WTC11 (cell line): Measurements from ENCODE around the gene TRDMT1. TPM values are rescaled to one million over a fixed set of nuclear protein-coding genes. Genes with fewer than 3 reads are reported as not detected.

Source experiments
- ATAC-seq: fragments of 200-7000 bp; cut with Tn5 transposase; 2 replicates; pipeline ENCODE4 v1.10.0; 2021; ENCODE audit warnings: mild to moderate bottlenecking, moderate library complexity
- CTCF ChIA-PET: fragments of 300-600 bp; sonication (Branson Sonifier 250); formaldehyde crosslinking; loops from one replicate; lab custom pipeline; 2021; ENCODE audit warnings: antibody characterized with exemption; lab: Charles Lee
- POLR2A ChIA-PET: fragments of 350-600 bp; sonication (Branson Sonifier 250); formaldehyde crosslinking; loops from one replicate; lab custom pipeline; 2021; ENCODE audit warnings: antibody characterized with exemption; lab: Charles Lee
- DNase-seq: peaks from one replicate; pipeline ENCODE4 v3.0.0; 2021; ENCODE audit warnings: low spot score
- H3K27ac Mint-ChIP-seq: 2 replicates; pipeline ENCODE4 v1.8.0; 2021; ENCODE audit warnings: mixed read lengths
- H3K27me3 Mint-ChIP-seq: 2 replicates; pipeline ENCODE4 v1.8.0; 2021; ENCODE audit warnings: low read depth, mild to moderate bottlenecking, moderate library complexity, mixed read lengths
- H3K36me3 Mint-ChIP-seq: 2 replicates; pipeline ENCODE4 v1.8.0; 2021; ENCODE audit warnings: mixed read lengths
- H3K4me1 Mint-ChIP-seq: 2 replicates; pipeline ENCODE4 v1.8.0; 2022; ENCODE audit warnings: mixed read lengths
- H3K4me3 Mint-ChIP-seq: 2 replicates; pipeline ENCODE4 v1.8.0; 2021; ENCODE audit warnings: mild to moderate bottlenecking, moderate library complexity, mixed read lengths
- H3K9me3 Mint-ChIP-seq: 2 replicates; pipeline ENCODE4 v1.8.0; 2021; ENCODE audit warnings: mixed read lengths
- ATF1 ChIP-seq: sonication (generic); formaldehyde crosslinking; IDR thresholded peaks from 2 replicates; pipeline ENCODE4 v1.8.1; 2023; ENCODE audit warnings: mild to moderate bottlenecking, moderate library complexity, missing genetic modification reagents
- CREB1 ChIP-seq: sonication (generic); formaldehyde crosslinking; IDR thresholded peaks from 2 replicates; pipeline ENCODE4 v1.8.0; 2023; ENCODE audit warnings: mild to moderate bottlenecking, missing genetic modification reagents
- CREM ChIP-seq: sonication (generic); formaldehyde crosslinking; IDR thresholded peaks from 2 replicates; pipeline ENCODE4 v1.8.1; 2022; ENCODE audit warnings: mild to moderate bottlenecking, missing genetic modification reagents, moderate library complexity
- KAT7 ChIP-seq: sonication (generic); formaldehyde crosslinking; IDR thresholded peaks from 2 replicates; pipeline ENCODE4 v1.8.1; 2023; ENCODE audit warnings: missing genetic modification reagents, mild to moderate bottlenecking, borderline replicate concordance
- MYBL2 ChIP-seq: sonication (generic); formaldehyde crosslinking; IDR thresholded peaks from 2 replicates; pipeline ENCODE4 v1.8.1; 2023; ENCODE audit warnings: mild to moderate bottlenecking, moderate library complexity, missing genetic modification reagents
- RELA ChIP-seq: sonication (generic); formaldehyde crosslinking; IDR thresholded peaks from 2 replicates; pipeline ENCODE4 v1.8.1; 2022; ENCODE audit warnings: missing genetic modification reagents, mild to moderate bottlenecking, borderline replicate concordance
- SP1 ChIP-seq: sonication (generic); formaldehyde crosslinking; conservative IDR thresholded peaks from 2 replicates; pipeline ENCODE4 v1.8.1; 2022; ENCODE audit warnings: missing genetic modification reagents
- TEAD4 ChIP-seq: sonication (generic); formaldehyde crosslinking; IDR thresholded peaks from 2 replicates; pipeline ENCODE4 v1.8.0; 2022; ENCODE audit warnings: mild to moderate bottlenecking, missing genetic modification reagents
- ZBTB21 ChIP-seq: sonication (generic); formaldehyde crosslinking; IDR thresholded peaks from 2 replicates; pipeline ENCODE4 v1.8.1; 2023; ENCODE audit warnings: mild to moderate bottlenecking, missing genetic modification reagents, borderline replicate concordance
- total RNA-seq: library from RNA; stranded (reverse); gene quantifications from 3 replicates; pipeline ENCODE4 v1.2.3, GENCODE V29; 2021
- TF ChIP-seq, protein P1 (sequence below): sonication (generic); formaldehyde crosslinking; IDR thresholded peaks from 2 replicates; pipeline ENCODE4 v1.8.1; 2022; ENCODE audit warnings: missing genetic modification reagents, borderline replicate concordance
- TF ChIP-seq, protein P2 (sequence below): sonication (generic); formaldehyde crosslinking; IDR thresholded peaks from 2 replicates; pipeline ENCODE4 v1.8.1; 2022; ENCODE audit warnings: mild to moderate bottlenecking, moderate library complexity, missing genetic modification reagents
- TF ChIP-seq, protein P3 (sequence below): sonication (generic); formaldehyde crosslinking; IDR thresholded peaks from 2 replicates; pipeline ENCODE4 v1.8.1; 2023; ENCODE audit warnings: mild to moderate bottlenecking, missing genetic modification reagents, moderate library complexity
- TF ChIP-seq, protein P4 (sequence below): fragments of 250-450 bp; sonication (Bioruptor Pico); conservative IDR thresholded peaks from 2 replicates; pipeline ENCODE4 v1.9.0; 2021; ENCODE audit warnings: mild to moderate bottlenecking
- TF ChIP-seq, protein P5 (sequence below): sonication (generic); formaldehyde crosslinking; IDR thresholded peaks from 2 replicates; pipeline ENCODE4 v1.8.1; 2023; ENCODE audit warnings: mild to moderate bottlenecking, moderate library complexity, missing genetic modification reagents
- TF ChIP-seq, protein P6 (sequence below): sonication (generic); formaldehyde crosslinking; IDR thresholded peaks from 2 replicates; pipeline ENCODE4 v1.8.1; 2023; ENCODE audit warnings: mild to moderate bottlenecking, missing genetic modification reagents
- TF ChIP-seq, protein P7 (sequence below): sonication (generic); formaldehyde crosslinking; IDR thresholded peaks from 2 replicates; pipeline ENCODE4 v1.8.0; 2023; ENCODE audit warnings: missing genetic modification reagents

Gene TRDMT1
- total RNA-seq, 1 experiment from 2014 or later = 11.7 TPM

DNA sequence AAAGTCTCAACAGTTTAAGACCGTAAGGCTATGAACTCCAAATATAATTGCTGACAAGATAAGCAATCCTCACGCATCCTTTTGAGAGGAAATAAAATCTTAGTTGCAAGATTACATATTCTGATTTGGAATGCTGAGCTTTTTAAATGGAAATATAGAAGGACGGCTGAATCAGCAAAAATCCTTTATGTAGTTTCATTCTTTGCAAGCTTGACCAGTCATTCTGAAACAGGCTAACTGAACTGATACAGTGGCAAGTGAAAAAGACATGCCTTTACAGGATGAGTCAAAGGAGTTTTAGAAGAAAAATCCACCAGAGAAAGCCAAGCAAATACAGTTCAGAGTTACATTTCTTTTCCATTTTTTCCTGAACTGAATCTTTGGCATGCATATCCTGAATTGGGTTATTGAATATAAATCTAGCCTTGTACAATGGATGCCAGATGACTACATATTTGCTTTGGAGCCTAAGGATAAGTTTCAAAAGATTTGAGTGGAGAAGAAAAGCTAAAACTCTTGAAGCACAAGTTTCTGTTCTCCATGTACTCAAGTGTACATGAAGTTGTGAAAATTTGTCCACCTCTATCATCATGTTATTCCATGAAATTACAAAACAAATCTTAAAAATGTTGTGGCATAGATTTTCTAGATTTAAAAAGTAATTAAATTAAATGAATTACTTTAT, 30.9 kb upstream of the TRDMT1 start:
- H3K4me1 Mint-ChIP-seq = peaks cover 15% of the 10 kb centered on the region
- H3K9me3 Mint-ChIP-seq = no peaks in the 10 kb centered on the region
- H3K36me3 Mint-ChIP-seq = peaks cover 29% of the 10 kb centered on the region
- ATAC-seq = no peak
- H3K27me3 Mint-ChIP-seq = peaks cover 32% of the 10 kb centered on the region
- POLR2A ChIA-PET = no interaction called here
- no peak overlapping the region for H3K27ac Mint-ChIP-seq
- H3K4me3 Mint-ChIP-seq = no peak overlapping the region
- DNase-seq = no peak
- CTCF ChIA-PET = interaction anchor here (0.9 kb wide), 1 partner anchor 170 kb away, joined by 3 read pairs; no protein-coding TSS in a partner anchor
- TF ChIP-seq, protein P1, sequence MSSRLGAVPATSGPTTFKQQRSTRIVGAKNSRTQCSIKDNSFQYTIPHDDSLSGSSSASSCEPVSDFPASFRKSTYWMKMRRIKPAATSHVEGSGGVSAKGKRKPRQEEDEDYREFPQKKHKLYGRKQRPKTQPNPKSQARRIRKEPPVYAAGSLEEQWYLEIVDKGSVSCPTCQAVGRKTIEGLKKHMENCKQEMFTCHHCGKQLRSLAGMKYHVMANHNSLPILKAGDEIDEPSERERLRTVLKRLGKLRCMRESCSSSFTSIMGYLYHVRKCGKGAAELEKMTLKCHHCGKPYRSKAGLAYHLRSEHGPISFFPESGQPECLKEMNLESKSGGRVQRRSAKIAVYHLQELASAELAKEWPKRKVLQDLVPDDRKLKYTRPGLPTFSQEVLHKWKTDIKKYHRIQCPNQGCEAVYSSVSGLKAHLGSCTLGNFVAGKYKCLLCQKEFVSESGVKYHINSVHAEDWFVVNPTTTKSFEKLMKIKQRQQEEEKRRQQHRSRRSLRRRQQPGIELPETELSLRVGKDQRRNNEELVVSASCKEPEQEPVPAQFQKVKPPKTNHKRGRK (CRISPR knock-in tag) = no peak
- TF ChIP-seq KAT7 (CRISPR knock-in tag) = no peak

DNA sequence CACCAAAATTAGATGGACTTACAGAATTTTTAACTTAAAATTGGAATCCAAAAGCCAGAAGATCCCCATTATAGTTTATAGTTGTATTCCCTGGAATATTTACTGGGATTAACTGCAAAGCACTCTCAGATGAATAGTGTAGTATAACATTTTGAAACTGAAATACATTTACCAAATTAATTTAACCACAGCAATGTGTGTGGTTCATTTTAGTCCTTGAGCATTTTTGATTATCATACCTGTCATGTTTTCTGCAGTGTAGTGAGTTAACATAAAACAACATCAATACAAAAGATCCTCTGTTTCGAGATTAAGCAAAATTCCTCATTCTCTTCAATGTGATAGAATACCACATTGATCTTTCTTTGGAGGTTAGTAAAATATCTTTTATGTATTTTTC, 30.3 kb upstream of the TRDMT1 start:
- Mint-ChIP-seq H3K9me3 (no peaks in the 10 kb centered on the region), H3K36me3 (peaks cover 29% of the 10 kb centered on the region), H3K27me3 (peaks cover 38% of the 10 kb centered on the region), H3K4me1 (peaks cover 21% of the 10 kb centered on the region), H3K4me3 (no peak overlapping the region), H3K27ac (no peak overlapping the region)
- DNase-seq (no peak), ATAC-seq (no peak)
- TF ChIP-seq CREB1 (CRISPR knock-in tag) (no peak), ATF1 (CRISPR knock-in tag) (no peak), RELA (no peak), TEAD4 (no peak), MYBL2 (CRISPR knock-in tag) (no peak), CREM (no peak)
- TF ChIP-seq, protein P2, sequence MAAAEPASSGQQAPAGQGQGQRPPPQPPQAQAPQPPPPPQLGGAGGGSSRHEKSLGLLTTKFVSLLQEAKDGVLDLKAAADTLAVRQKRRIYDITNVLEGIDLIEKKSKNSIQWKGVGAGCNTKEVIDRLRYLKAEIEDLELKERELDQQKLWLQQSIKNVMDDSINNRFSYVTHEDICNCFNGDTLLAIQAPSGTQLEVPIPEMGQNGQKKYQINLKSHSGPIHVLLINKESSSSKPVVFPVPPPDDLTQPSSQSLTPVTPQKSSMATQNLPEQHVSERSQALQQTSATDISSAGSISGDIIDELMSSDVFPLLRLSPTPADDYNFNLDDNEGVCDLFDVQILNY (CRISPR knock-in tag) = no peak
- TF ChIP-seq, protein P3, sequence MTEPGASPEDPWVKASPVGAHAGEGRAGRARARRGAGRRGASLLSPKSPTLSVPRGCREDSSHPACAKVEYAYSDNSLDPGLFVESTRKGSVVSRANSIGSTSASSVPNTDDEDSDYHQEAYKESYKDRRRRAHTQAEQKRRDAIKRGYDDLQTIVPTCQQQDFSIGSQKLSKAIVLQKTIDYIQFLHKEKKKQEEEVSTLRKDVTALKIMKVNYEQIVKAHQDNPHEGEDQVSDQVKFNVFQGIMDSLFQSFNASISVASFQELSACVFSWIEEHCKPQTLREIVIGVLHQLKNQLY (CRISPR knock-in tag) = no peak
- TF ChIP-seq, protein P4, sequence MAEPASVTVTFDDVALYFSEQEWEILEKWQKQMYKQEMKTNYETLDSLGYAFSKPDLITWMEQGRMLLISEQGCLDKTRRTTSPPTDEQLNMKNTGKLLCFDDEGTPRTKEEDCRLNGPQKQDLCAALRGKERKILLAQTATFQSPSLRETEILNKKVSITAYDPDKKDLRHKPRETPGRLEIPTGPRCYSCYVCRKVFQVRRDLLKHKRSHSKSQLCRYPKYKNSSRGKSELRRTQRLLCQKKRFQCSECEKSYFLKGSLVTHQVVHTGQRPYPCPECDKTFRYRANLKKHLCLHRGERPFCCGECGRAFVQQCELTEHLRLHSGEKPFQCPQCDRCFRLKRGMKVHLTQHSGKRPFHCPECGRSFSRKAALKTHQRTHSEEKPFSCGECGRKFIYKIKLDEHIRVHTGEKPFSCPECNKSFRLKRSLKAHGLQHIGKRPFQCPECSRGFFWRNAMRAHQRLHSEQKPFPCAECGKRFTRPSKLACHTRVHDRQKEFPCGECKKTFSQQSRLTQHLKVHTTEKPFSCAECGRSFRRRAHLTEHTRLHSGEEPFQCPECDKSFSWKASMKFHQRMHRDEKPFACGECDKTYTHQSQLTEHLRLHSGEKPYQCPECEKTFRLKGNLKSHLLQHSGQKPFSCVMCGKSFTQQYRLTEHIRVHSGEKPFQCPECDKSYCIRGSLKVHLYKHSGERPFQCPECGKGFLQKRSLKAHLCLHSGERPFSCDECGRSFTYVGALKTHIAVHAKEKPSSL (CRISPR knock-in tag) = no peak
- POLR2A ChIA-PET = no interaction called here
- CTCF ChIA-PET = interaction anchor here (1.6 kb wide), 1 partner anchor 340 kb away, joined by 4 read pairs; no protein-coding TSS in a partner anchor

DNA sequence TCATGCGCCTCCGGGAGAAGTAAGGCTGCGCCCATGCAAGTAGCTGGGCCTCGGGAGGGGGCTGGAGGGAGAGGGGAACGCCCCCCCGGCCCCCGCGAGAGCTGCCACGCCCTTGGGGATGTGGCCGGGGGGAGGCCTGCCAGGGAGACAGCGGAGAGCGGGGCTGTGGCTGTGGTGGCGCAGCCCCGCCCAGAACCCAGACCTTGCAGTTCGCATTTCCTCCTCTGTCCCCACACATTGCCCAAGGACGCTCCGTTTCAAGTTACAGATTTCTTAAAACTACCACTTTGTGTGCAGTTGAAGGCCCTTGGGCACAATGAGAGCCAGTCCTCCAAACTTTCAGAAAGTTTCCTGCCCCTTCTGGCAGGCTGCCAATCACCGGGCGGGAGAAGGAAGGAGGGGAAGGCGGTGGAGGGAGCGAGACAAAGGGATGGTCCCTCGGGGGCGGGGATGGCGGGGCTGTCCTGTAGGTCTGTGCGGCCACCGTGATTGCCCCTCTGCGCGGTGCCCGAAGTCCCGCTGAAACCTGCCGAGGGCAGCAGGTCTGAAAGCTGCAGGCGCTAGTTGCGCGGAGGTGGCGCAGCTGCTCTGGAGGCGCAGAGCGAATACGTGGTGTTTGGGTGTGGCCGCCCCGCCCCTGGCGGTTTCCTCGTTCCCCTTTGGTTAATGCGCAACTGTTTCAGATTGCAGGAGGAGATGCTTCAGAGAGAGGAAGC, 28.7 kb upstream of the TRDMT1 start:
- peak overlapping the region; percentile 93 for H3K27ac Mint-ChIP-seq
- peaks cover 52% of the 10 kb centered on the region for H3K27me3 Mint-ChIP-seq
- TF ChIP-seq, protein P2 (CRISPR knock-in tag) = no peak
- TF ChIP-seq, protein P5, sequence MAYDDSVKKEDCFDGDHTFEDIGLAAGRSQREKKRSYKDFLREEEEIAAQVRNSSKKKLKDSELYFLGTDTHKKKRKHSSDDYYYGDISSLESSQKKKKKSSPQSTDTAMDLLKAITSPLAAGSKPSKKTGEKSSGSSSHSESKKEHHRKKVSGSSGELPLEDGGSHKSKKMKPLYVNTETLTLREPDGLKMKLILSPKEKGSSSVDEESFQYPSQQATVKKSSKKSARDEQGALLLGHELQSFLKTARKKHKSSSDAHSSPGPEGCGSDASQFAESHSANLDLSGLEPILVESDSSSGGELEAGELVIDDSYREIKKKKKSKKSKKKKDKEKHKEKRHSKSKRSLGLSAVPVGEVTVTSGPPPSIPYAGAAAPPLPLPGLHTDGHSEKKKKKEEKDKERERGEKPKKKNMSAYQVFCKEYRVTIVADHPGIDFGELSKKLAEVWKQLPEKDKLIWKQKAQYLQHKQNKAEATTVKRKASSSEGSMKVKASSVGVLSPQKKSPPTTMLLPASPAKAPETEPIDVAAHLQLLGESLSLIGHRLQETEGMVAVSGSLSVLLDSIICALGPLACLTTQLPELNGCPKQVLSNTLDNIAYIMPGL = peak; percentile 56; the same call in 1 of the 2 replicates
- TF ChIP-seq, protein P6, sequence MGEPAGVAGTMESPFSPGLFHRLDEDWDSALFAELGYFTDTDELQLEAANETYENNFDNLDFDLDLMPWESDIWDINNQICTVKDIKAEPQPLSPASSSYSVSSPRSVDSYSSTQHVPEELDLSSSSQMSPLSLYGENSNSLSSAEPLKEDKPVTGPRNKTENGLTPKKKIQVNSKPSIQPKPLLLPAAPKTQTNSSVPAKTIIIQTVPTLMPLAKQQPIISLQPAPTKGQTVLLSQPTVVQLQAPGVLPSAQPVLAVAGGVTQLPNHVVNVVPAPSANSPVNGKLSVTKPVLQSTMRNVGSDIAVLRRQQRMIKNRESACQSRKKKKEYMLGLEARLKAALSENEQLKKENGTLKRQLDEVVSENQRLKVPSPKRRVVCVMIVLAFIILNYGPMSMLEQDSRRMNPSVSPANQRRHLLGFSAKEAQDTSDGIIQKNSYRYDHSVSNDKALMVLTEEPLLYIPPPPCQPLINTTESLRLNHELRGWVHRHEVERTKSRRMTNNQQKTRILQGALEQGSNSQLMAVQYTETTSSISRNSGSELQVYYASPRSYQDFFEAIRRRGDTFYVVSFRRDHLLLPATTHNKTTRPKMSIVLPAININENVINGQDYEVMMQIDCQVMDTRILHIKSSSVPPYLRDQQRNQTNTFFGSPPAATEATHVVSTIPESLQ (CRISPR knock-in tag) = no peak
- TF ChIP-seq, protein P7, sequence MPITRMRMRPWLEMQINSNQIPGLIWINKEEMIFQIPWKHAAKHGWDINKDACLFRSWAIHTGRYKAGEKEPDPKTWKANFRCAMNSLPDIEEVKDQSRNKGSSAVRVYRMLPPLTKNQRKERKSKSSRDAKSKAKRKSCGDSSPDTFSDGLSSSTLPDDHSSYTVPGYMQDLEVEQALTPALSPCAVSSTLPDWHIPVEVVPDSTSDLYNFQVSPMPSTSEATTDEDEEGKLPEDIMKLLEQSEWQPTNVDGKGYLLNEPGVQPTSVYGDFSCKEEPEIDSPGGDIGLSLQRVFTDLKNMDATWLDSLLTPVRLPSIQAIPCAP (CRISPR knock-in tag) = no peak
- TF ChIP-seq, protein P3 (CRISPR knock-in tag) = no peak
- TF ChIP-seq SP1 (CRISPR knock-in tag) (peak; percentile 53), KAT7 (CRISPR knock-in tag) (no peak), ZBTB21 (CRISPR knock-in tag) (no peak)

More for the DNA sequence above, 28.7 kb upstream of the TRDMT1 start:
- Mint-ChIP-seq H3K4me1 (peaks cover 24% of the 10 kb centered on the region), H3K9me3 (no peaks in the 10 kb centered on the region), H3K36me3 (peaks cover 18% of the 10 kb centered on the region), H3K4me3 (peak overlapping the region; percentile 93)
- CTCF ChIA-PET = interaction anchor here (0.6 to 2.4 kb wide), 39 partner anchors 10 to 635 kb away, joined by 3 to 20 read pairs (median 4); partner anchors contain the start of genes RSU1 and TRDMT1
- POLR2A ChIA-PET = interaction anchor here (0.6 to 1.7 kb wide), 5 partner anchors 14 to 372 kb away, joined by 3 to 6 read pairs (median 5); partner anchors contain the start of gene TRDMT1
- DNase-seq (peak; percentile 87), ATAC-seq (peak; percentile 70)
